Glutamatergic neuron (in vitro differentiated cells): ENCODE measurements around the gene SOX1. TPM values are rescaled to one million over a fixed set of nuclear protein-coding genes. Genes with fewer than 3 reads are reported as not detected.

ENCODE experiments used
- DNase-seq: peaks from one replicate; pipeline ENCODE4 v3.0.0; 2022
- H3K27ac Mint-ChIP-seq: one replicate; pipeline ENCODE4 v1.8.0; 2020; ENCODE audit warnings: mild to moderate bottlenecking, mixed read lengths, inconsistent platforms; ENCODE audit not compliant: unreplicated experiment
- H3K27me3 Mint-ChIP-seq: one replicate; pipeline ENCODE4 v1.8.0; 2020; ENCODE audit warnings: mild to moderate bottlenecking, moderate library complexity, mixed read lengths, inconsistent platforms; ENCODE audit not compliant: unreplicated experiment
- H3K36me3 Mint-ChIP-seq: one replicate; pipeline ENCODE4 v1.8.0; 2020; ENCODE audit warnings: mild to moderate bottlenecking, mixed read lengths, inconsistent platforms; ENCODE audit not compliant: unreplicated experiment
- H3K4me1 Mint-ChIP-seq: one replicate; pipeline ENCODE4 v1.8.0; 2020; ENCODE audit warnings: mild to moderate bottlenecking, low read depth, mixed read lengths, inconsistent platforms; ENCODE audit not compliant: unreplicated experiment
- H3K4me3 Mint-ChIP-seq: one replicate; pipeline ENCODE4 v1.8.0; 2020; ENCODE audit warnings: mild to moderate bottlenecking, mixed read lengths, inconsistent platforms; ENCODE audit not compliant: unreplicated experiment
- H3K9me3 Mint-ChIP-seq: one replicate; pipeline ENCODE4 v1.8.0; 2020; ENCODE audit warnings: mild to moderate bottlenecking, moderate library complexity, mixed read lengths, inconsistent platforms; ENCODE audit not compliant: unreplicated experiment
- total RNA-seq: library from RNA; stranded (reverse); fragmentation: NEBNext Ultra II Directional; extraction: Animal tissue kit (Norgen Biotek cat#: 25700); gene quantifications from one replicate; pipeline ENCODE4 v1.2.1, GENCODE V29; 2021; ENCODE audit not compliant: unreplicated experiment
- TF ChIP-seq, protein P1 (sequence below): fragments of 200-600 bp; sonication (generic); IDR thresholded peaks from one replicate; pipeline ENCODE4 v1.5.0; 2021; ENCODE audit not compliant: partially characterized antibody, unreplicated experiment

SOX1 gene
- total RNA-seq, 1 donor from 2014 or later, result 0.76 TPM

DNA sequence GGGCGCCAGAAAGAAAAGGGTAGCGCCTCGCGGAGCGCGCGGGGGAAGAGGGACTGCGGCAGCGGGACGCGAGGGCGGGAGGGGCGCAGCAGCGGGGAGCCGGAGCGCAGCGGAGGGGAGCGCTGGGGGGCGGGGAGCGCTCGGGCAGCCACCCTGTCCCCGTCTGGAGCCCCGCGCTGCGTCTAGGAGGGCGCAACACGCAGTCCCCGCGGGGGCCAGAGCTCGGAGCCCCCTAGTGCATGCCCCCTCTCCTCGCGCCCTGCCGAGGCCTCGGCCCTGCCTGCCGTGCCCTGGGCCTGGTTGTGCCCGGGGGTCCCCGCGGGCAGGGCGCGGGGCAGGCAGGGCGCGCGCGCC lies 37.9 kb downstream of the SOX1 start:
- Mint-ChIP-seq H3K36me3 (peaks cover 5% of the 10 kb centered on the region), H3K27me3 (peaks cover 20% of the 10 kb centered on the region), H3K9me3 (peaks cover 2% of the 10 kb centered on the region), H3K27ac (no peak overlapping the region), H3K4me1 (peaks cover 20% of the 10 kb centered on the region), H3K4me3 (no peak overlapping the region)
- TF ChIP-seq, protein P1, sequence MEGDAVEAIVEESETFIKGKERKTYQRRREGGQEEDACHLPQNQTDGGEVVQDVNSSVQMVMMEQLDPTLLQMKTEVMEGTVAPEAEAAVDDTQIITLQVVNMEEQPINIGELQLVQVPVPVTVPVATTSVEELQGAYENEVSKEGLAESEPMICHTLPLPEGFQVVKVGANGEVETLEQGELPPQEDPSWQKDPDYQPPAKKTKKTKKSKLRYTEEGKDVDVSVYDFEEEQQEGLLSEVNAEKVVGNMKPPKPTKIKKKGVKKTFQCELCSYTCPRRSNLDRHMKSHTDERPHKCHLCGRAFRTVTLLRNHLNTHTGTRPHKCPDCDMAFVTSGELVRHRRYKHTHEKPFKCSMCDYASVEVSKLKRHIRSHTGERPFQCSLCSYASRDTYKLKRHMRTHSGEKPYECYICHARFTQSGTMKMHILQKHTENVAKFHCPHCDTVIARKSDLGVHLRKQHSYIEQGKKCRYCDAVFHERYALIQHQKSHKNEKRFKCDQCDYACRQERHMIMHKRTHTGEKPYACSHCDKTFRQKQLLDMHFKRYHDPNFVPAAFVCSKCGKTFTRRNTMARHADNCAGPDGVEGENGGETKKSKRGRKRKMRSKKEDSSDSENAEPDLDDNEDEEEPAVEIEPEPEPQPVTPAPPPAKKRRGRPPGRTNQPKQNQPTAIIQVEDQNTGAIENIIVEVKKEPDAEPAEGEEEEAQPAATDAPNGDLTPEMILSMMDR, result no peak
- DNase-seq, result no peak

DNA sequence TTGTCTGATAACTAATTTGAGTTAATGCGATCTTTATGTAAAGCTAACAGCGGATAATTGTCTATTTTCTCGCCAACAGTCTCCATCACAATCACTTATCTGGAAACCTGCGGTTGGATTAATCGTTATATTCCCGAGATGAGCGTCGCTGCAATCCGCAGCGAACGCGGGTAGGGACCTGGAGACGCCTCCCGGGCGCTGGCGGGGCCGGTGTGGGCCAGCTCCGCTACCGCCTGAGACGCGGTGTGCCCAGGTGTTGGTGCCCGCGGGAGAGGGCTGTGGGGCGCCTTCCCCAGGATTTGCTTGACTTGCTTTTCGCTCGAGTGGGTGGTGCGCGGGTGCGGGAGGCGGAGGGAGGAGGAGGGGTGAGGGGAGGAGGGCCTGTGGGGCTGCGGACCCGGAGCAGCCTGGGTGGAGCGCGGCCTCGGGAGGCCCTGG lies 38.3 kb downstream of the SOX1 start:
- H3K4me3 Mint-ChIP-seq, result peak overlapping the region; percentile 58
- H3K36me3 Mint-ChIP-seq, result peaks cover 5% of the 10 kb centered on the region
- peaks cover 20% of the 10 kb centered on the region for H3K27me3 Mint-ChIP-seq
- no peak for DNase-seq
- peaks cover 20% of the 10 kb centered on the region for H3K4me1 Mint-ChIP-seq
- TF ChIP-seq, protein P1, result no peak
- H3K9me3 Mint-ChIP-seq, result peaks cover 2% of the 10 kb centered on the region
- no peak overlapping the region for H3K27ac Mint-ChIP-seq

DNA sequence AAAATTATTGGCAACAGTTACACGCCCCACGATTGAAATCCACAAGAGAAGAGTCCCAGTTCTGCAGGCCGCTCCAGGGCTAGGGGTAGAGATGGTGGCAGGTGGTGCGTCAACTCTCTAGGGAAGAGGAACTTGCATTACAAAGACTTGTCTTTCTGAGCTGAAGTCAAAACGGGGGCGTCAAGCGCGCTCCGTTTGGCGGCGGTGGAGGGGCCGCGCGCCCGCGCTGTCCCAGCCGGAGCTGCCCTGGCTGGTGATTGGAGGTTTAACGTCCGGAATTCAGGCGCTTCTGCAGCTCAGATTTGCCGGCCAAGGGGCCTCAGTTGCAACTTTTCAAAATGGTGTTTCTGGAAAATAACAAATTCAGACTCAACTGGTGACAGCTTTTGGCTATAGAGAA lies 38.9 kb downstream of the SOX1 start:
- TF ChIP-seq, protein P1, result no peak
- peak; percentile 44 for DNase-seq
- Mint-ChIP-seq H3K27ac (no peak overlapping the region), H3K27me3 (peaks cover 20% of the 10 kb centered on the region), H3K36me3 (peaks cover 5% of the 10 kb centered on the region), H3K4me1 (peaks cover 20% of the 10 kb centered on the region), H3K4me3 (peak overlapping the region; percentile 86), H3K9me3 (peaks cover 2% of the 10 kb centered on the region)

DNA sequence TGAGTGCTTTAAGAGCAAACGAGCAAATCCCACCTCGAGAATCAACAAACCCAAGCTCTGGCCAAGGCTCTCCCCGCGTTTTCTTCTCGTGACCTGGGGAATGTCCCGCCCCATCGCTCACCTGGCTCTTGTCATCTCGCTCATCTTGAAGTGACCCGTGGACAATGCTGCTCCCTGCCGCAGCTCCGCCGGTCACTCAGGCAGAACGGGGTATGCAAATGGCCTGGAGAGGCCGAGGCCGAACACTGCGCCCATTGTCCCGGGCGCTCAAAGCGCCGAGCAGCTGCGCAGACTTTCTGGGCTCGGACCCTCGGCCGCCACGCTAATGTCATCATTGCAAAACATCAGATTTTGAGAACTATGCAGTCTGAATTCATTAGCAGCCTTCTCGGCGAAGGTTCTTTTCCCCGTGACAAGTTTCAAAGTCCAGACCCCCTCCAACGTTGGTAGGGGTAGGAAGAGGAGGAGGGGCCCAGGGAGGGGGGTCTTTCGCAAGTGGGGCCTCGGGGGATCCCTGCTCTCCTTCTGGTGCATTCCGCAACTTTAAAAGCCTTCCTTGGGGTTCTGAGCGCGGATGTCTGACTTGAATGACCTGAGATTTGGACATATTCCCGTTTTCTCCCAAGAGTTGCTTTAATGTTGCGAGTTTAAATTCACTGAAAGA lies 39.7 kb downstream of the SOX1 start:
- TF ChIP-seq, protein P1, result no peak
- DNase-seq, result no peak
- Mint-ChIP-seq H3K27ac (no peak overlapping the region), H3K9me3 (peaks cover 2% of the 10 kb centered on the region), H3K36me3 (peaks cover 5% of the 10 kb centered on the region), H3K27me3 (peaks cover 20% of the 10 kb centered on the region), H3K4me1 (peaks cover 20% of the 10 kb centered on the region), H3K4me3 (peak overlapping the region; percentile 86)

DNA sequence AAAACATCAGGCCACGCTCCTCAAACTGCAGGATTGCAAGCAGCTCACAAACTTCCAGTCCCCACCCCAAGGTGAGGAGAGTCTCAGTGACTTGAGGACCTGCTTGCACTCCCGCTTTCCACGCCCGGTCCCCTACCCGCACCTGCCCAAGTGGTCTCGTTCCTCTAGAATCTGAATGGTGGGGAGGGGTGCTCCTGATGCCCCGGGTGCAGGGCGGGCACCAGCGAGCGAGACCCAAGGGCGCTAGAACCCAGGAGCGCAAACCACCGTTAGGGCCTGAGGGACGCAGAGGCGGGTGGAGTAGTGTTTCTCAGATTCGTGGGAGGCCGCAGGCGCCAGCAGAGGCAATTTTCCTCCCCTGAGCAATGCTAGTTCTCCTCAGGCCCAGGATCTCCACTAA lies 40.3 kb downstream of the SOX1 start:
- H3K4me3 Mint-ChIP-seq, result peak overlapping the region; percentile 2
- peaks cover 18% of the 10 kb centered on the region for H3K4me1 Mint-ChIP-seq
- H3K27ac Mint-ChIP-seq, result no peak overlapping the region
- DNase-seq, result no peak
- H3K9me3 Mint-ChIP-seq, result peaks cover 2% of the 10 kb centered on the region
- TF ChIP-seq, protein P1, result no peak
- peaks cover 20% of the 10 kb centered on the region for H3K27me3 Mint-ChIP-seq
- H3K36me3 Mint-ChIP-seq, result peaks cover 5% of the 10 kb centered on the region
